ENCODE measurements around the gene CASKIN1.
"Not testable (repeated sequence)": the region's sequence is repeated elsewhere in the genome, so short reads cannot be mapped to it uniquely, and the experiment has no call there.

- TF ChIP-seq, protein P1, sequence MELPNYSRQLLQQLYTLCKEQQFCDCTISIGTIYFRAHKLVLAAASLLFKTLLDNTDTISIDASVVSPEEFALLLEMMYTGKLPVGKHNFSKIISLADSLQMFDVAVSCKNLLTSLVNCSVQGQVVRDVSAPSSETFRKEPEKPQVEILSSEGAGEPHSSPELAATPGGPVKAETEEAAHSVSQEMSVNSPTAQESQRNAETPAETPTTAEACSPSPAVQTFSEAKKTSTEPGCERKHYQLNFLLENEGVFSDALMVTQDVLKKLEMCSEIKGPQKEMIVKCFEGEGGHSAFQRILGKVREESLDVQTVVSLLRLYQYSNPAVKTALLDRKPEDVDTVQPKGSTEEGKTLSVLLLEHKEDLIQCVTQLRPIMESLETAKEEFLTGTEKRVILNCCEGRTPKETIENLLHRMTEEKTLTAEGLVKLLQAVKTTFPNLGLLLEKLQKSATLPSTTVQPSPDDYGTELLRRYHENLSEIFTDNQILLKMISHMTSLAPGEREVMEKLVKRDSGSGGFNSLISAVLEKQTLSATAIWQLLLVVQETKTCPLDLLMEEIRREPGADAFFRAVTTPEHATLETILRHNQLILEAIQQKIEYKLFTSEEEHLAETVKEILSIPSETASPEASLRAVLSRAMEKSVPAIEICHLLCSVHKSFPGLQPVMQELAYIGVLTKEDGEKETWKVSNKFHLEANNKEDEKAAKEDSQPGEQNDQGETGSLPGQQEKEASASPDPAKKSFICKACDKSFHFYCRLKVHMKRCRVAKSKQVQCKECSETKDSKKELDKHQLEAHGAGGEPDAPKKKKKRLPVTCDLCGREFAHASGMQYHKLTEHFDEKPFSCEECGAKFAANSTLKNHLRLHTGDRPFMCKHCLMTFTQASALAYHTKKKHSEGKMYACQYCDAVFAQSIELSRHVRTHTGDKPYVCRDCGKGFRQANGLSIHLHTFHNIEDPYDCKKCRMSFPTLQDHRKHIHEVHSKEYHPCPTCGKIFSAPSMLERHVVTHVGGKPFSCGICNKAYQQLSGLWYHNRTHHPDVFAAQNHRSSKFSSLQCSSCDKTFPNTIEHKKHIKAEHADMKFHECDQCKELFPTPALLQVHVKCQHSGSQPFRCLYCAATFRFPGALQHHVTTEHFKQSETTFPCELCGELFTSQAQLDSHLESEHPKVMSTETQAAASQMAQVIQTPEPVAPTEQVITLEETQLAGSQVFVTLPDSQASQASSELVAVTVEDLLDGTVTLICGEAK (IDR thresholded peaks at IDR 0.05; ENCODE audit: borderline replicate concordance): not testable (repeated sequence)
- TF ChIP-seq, protein P2, sequence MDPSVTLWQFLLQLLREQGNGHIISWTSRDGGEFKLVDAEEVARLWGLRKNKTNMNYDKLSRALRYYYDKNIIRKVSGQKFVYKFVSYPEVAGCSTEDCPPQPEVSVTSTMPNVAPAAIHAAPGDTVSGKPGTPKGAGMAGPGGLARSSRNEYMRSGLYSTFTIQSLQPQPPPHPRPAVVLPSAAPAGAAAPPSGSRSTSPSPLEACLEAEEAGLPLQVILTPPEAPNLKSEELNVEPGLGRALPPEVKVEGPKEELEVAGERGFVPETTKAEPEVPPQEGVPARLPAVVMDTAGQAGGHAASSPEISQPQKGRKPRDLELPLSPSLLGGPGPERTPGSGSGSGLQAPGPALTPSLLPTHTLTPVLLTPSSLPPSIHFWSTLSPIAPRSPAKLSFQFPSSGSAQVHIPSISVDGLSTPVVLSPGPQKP (IDR thresholded peaks at IDR 0.05; ENCODE audit: low read depth, low read length): not testable (repeated sequence)
- TF ChIP-seq, protein P3, sequence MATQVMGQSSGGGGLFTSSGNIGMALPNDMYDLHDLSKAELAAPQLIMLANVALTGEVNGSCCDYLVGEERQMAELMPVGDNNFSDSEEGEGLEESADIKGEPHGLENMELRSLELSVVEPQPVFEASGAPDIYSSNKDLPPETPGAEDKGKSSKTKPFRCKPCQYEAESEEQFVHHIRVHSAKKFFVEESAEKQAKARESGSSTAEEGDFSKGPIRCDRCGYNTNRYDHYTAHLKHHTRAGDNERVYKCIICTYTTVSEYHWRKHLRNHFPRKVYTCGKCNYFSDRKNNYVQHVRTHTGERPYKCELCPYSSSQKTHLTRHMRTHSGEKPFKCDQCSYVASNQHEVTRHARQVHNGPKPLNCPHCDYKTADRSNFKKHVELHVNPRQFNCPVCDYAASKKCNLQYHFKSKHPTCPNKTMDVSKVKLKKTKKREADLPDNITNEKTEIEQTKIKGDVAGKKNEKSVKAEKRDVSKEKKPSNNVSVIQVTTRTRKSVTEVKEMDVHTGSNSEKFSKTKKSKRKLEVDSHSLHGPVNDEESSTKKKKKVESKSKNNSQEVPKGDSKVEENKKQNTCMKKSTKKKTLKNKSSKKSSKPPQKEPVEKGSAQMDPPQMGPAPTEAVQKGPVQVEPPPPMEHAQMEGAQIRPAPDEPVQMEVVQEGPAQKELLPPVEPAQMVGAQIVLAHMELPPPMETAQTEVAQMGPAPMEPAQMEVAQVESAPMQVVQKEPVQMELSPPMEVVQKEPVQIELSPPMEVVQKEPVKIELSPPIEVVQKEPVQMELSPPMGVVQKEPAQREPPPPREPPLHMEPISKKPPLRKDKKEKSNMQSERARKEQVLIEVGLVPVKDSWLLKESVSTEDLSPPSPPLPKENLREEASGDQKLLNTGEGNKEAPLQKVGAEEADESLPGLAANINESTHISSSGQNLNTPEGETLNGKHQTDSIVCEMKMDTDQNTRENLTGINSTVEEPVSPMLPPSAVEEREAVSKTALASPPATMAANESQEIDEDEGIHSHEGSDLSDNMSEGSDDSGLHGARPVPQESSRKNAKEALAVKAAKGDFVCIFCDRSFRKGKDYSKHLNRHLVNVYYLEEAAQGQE (IDR thresholded peaks at IDR 0.05; ENCODE audit: low read depth, low read length): not testable (repeated sequence)
- TF ChIP-seq NR2C2 (IDR thresholded peaks at IDR 0.05; ENCODE audit: borderline replicate concordance, control insufficient read depth, insufficient read length, low read depth); BRCA1 (IDR thresholded peaks at IDR 0.05; ENCODE audit: low read depth, low read length); SP1 (IDR thresholded peaks at IDR 0.05; ENCODE audit: low read depth, low read length): not testable (repeated sequence)
Observed at GRCh38 chr16:2135071-2135470, 61.3 kb downstream of the CASKIN1 start.
